HG02938 (cell line): Measurements from ENCODE around the gene AMPH.
A peak's percentile ranks its signal among the peaks of the same experiment; 100 is the strongest.
"Not testable (repeated sequence)": the region's sequence is repeated elsewhere in the genome, so short reads cannot be mapped to it uniquely, and the experiment has no call there.

Source experiments
- ATAC-seq: cut with Tn5 transposase; IDR thresholded peaks from one replicate; pipeline ENCODE4 v1.9.1; 2021; ENCODE audit warnings: mild to moderate bottlenecking, moderate library complexity; ENCODE audit not compliant: unreplicated experiment

AMPH gene

DNA sequence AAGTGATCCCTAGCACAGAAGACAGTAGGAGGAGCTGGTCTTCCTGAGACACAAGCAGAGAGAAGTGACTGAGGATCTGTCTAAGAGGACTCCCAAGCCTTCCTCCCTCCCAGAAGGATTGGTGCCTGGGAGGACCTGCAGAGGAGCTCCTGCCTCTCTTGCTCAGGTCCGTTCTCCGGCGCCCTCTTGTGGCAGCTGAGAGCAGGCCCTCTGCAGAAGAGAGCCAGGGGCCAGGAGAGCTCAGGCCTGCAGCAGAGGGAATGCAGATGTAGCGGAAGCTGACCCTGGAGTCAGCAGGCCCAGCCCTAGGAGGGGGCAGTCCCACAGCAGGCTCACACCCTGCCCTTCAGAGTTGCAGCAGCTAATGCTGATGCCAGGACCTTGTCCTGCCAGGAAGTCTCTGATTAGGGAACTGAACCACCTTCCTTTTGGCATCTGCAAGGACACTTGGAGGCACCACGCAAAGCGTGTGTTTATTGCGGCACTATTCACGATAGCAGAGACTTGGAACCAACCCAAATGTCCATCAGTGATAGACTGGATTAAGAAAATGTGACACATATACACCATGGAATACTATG is 276.8 kb downstream of the AMPH start:
- ATAC-seq, result not testable (repeated sequence)

DNA sequence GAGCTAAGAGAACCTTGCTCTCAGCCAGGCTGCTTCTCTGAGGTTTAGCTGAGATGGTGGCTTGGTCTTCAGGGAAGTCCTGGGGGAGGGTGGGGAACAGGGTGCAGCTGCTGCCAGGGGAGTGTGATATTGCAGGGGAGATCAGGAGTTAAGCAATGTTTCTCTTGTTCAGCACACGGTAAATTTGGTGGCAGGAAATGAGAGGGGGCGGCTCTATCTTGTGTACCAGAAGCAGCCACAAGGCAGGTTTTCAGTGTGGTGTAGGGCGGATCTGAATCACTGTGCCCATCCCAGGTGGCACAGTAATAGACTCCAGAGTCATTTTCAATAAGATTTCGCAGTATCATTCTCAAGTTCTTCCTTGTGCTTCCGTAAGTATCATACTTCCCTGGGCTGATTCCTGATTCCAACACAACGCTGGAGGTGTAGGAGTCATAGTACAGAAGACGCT is 277.7 kb downstream of the AMPH start:
- not testable (repeated sequence) for ATAC-seq

DNA sequence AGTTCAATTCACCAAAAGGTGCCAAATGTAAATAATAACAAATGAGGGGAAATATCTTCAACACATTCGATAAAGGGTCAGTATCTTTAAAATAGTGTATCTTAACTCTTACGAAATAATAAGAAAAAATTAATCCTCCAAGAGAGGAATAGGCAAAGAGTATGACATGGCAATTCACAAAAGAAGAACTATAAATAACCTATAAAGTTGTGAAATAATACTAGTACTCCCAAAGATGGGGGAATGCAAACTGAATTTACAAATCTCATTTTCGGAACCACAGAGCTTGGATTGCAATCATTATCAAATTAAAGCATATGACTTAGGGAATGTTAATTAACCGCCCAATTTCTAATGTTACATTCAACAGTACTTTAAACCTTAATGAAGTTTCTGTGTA is 279.6 kb downstream of the AMPH start:
- no peak for ATAC-seq

DNA sequence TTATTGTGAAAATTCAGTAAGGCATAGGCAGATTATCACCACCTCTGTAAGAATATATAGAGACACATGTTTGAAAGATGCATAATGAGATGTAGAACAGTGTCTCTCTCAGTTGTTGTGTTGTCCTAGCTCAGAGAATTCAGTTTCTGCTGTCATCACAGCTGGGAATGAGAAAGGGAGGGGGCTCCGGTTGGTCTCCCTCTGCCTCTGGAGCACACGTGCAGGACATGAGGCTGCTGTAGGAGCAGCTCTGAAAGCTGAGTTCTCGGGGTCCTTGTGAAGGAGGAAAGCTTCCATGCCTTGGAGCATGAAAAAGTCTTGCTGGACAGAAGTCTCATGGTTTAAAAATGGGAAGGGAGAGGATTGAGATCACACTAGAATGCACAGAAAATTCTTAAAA is 280.4 kb downstream of the AMPH start:
- not testable (repeated sequence) for ATAC-seq

DNA sequence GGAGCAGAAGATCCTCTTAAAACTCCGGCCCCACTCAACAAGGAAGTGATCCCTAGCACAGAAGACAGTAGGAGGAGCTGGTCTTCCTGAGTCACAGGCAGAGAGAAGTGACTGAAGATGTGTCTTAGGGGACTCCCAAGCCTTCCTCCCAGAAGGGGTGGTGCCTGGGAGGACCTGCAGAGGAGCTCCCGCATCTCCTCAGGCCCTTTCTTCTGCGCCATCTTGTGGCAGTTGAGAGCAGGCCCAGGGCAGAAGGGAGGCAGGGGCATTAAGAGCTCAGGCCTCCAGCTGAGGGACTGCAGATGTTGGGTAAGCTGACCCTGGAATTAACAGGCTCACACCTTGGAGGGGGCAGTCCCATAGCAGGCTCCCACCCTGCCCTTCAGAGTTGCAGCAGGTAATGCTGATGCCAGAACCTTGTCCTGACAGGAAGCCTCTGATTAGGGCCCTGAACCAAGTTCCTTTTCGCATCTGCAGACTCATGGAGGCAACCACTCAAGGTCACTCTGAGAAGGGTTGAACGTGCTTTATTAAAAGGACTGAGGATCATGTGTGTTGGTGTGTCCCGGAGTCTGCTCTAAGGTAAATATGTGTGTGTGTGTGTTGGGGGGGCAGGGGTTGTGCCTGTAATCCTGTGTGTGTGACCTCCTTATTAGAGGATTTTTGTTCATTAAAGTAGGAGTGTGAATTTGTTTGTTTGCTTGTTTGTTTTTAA is 281.1 kb downstream of the AMPH start:
- ATAC-seq, result peak; percentile 75

DNA sequence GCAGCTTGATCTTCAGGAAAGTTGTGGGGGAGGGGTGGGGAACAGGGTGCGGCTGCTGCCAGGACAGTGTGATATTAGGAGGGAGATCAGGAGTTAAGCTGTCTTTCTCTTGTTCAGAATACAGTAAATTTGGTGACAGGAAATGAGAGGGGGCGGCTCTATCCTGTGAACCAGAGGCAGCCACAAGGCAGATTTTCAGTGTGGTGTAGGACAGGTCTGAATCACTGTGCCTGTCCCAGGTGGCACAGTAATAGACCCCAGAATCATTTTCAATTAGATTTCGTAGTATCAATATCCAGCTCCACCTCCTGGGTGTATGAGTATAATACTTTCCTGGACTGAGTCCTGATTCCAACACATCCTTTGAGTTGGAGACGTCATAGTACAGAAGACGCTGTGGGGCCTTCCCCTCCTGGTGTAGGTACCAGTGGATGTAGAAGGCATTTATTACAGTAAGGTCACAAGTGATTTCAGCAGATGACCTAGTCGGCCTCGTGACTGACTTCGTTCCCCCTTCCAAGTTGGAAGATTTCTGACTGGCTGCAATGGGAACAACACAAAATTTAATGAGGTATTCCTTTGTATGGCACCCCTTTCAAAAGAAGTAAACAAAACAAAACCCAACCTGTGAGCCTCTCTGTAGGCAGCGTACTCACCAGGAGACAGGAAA is 281.9 kb downstream of the AMPH start:
- ATAC-seq, result peak; percentile 35

DNA sequence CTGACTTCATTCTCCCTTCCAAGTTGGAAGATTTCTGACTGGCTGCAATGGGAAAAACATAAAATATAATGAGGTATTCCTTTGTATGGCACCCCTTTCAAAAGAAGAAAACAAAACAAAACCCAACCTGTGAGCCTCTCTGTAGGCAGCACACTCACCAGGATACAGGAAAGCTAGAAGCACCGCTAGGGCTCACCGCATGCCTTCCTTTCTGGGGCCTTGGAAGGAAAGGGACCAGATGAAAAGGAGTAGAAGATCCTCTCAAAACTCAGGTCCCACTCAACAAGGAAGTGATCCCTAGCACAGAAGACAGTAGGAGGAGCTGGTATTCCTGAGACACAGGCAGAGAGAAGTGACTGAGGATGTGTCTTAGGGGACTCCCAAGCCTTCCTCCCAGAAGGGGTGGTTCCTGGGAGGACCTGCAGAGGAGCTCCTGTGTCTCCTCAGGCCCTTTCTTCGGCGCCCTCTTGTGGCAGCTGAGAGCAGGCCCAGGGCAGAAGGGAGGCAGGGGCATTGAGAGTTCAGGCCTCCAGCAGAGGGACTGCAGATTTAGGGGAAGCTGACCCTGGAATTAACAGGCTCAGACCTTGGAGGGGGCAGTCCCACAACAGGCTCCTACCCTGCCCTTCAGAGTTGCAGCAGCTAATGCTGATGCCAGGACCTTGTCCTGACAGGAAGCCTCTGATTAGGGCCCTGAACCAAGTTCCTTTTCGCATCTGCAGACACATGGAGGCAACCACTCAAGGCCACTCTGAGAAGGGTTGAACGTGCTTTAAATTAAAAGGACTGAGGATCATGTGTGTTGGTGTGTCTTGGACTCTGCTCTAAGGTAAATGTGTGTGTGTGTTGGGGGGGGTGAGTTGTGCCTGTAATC is 285.6 kb downstream of the AMPH start:
- not testable (repeated sequence) for ATAC-seq

DNA sequence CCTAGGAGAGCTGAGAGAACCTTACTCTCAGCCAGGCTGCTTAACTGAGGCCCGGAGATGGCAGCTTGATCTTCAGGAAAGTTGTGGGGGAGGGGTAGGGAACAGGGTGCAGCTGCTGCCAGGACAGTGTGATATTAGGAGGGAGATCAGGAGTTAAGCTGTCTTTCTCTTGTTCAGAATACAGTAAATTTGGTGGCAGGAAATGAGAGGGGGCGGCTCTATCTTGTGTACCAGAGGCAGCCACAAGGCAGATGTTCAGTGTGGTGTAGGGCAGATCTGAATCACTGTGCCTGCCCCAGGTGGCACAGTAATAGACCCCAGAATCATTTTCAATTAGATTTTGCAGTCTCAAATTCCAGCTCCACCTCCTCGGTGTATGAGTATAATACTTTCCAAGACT is 286.4 kb downstream of the AMPH start:
- peak; percentile 38 for ATAC-seq

DNA sequence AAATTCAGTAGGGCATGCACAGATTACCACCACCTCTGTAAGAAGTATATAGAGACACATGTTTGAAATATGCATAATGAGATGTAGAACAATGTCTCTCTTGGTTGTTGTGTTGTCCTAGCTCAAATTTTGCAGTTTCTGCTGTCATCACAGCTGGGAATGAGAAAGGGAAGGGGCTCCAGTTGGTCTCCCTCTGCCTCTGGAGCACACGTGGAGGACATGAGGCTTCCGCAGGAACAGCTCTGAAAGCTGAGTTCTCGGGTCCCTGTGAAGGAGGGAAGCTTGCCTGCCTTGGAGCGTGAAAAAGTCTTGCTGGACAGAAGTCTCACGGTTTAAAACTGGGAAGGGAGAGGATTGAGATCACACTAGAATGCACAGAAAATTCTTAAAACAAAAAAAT is 289.0 kb downstream of the AMPH start:
- not testable (repeated sequence) for ATAC-seq

DNA sequence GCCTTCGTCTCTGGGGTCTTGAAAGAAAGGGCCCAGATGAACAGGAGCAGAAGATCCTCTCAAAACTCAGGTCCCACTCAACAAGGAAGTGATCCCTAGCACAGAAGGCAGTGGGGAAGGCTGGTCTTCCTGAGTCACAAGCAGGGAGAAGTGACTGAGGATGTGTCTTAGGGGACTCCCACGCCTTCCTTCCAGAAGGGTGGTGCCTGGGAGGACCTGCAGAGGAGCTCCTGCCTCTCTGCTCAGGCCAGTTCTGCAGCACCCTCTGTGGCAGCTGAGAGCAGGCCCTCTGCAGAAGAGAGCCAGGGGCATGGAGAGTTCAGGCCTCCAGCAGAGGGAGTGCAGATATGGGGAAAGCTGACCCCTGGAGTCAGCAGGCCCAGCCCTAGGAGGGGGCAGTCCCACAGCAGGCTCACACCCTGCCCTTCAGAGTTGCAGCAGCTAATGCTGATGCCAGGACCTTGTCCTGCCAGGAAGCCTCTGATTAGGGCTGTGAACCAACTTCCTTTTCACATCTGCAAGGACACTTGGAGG is 289.9 kb downstream of the AMPH start:
- peak; percentile 44 for ATAC-seq

DNA sequence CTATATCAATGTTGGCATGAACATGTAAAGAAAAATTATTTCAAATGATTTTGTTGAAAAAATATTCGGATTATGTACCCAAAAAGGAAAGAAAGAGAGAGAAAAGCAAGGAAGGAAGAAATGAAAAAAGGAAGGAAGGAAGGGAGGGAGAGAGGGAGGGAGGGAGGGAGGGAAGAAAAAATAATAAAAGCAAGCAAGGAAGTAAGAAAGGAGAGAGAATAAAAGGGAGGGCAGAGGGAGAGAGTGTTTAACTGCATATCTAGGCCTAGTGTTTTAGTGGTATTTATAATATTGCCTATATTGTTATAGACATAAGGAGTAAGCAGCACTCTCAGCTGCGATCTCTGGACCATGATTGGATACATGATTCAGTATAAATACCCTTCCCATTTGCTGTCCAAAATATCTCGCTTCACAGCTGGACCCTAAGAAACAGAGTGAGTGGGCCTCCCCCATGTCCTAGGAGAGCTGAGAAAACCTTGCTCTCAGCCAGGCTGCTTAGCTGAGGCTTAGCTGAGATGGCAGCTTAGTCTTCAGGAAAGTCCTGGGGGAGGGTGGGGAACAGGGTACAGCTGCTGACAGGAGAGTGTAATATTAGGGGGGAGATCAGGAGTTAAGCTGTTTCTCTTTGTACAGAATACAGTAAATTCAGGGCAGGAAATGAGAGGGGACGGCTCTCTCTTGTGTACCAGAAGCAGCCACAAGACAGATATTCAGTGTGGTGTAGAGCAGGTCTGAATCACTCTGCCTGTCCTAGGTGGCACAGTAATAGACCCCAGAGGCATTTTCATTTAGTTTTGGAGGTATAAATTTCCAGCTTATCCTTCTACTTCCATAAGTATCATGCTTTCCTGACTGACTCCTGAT is 291.0 kb downstream of the AMPH start:
- ATAC-seq, result no peak

DNA sequence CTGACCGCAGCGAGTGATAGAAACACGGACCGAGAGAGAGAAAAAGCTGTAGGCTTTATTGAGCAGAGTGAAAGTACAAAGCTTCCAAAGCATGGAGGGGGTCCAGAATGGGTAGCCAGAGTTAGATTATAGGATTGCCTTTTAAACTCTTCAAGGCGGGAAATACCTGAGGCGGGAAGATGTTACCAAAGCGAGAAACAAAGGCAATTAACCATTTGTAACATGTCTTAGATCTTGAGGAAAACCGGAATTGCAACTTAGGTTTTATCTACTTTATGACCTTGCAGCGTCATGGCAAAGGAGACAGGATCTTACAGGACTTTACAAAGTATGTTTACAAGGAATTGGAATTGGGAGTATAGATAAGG is 295.0 kb downstream of the AMPH start:
- ATAC-seq, result not testable (repeated sequence)

DNA sequence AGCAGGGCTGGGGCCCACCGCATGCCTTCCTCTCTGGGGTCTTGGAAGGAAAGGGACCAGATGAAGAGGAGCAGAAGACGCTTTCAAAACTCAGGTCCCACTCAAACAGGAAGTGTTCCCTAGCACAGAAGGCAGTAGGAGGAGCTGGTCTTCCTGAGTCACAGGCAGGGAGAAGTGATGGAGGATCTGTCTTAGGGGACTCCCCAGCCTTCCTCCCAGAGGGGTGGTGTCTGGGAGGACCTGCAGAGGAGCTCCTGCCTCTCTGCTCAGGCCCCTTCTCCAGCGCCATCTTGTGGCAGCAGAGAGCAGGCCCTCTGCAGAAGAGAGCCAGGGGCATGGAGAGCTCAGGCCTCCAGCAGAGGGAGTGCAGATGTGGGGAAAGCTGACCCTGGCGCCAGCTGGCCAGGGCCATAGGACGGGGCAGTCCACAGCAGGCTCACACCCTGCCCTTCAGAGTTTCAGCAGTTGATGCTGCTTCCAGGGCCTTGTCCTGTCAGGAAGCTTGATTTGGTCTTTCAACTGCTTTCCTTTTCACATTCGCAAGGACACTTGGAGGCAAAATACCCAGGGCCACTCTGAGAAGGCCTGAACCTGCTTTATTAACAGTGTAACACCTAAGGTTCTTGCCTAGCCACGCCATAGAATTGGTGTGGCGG is 295.6 kb downstream of the AMPH start:
- ATAC-seq, result peak; percentile 85

DNA sequence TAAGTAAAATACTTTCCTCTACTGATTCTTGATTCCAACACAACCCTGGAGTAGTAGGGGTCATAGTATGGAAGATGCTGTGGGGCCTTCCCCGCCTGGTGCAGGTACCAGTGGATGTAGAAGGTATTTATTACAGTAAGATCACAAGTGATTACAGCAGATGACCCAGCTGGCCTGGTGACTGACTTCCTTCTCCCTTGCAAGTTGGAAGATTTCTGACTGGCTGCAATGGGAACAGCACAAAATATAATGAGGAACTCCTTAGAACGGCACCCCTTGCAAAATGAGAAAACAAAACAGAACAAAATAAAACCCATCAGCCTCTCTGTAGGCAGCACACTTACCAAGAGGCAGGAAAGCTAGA is 296.1 kb downstream of the AMPH start:
- peak; percentile 23 for ATAC-seq

DNA sequence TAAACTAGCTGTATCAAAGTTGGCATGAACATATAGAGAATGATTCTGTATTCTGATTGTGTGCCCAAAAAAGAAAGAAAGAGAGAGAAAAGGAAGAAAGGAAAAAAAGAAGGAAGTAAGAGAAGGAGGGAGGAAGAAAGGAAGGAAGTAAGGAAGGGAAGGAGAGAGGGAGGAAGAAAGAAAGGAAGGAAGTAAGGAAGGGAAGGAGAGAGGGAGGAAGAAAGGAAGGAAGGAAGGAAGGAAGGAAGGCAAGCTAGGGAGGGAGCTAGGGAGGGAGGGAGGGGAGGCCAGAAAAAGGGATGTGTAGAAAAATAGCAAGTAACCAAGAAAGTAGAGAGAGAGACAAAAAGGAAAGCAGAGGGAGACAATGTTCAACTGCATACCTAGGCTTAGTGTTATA is 297.0 kb downstream of the AMPH start:
- no peak for ATAC-seq
